HepG2 (cell line): ENCODE measurements around the gene EXOC1. TPM values are rescaled to one million over a fixed set of nuclear protein-coding genes. Genes with fewer than 3 reads are reported as not detected.

ENCODE experiments used
- ATAC-seq: fragments of 200-7000 bp; cut with Tn5 transposase; 3 replicates; pipeline ENCODE4 v1.9.1; 2020; ENCODE audit warnings: mild to moderate bottlenecking, moderate library complexity
- BruUV-seq: library from RNA; stranded (reverse); fragments of 400-500 nt; replicated peaks from 2 replicates; lab custom pipeline; 2021; lab: Mats Ljungman, UMichigan
- CTCF ChIA-PET: fragments of 300-600 bp; formaldehyde crosslinking; extraction: SDS; loops from one replicate; lab custom pipeline; 2021; ENCODE audit warnings: low total read pairs, inconsistent platforms, low intra/inter-chr PET ratio; lab: Yijun Ruan, JAX
- POLR2A ChIA-PET: fragments of 350-600 bp; sonication (Branson Sonifier 250); formaldehyde crosslinking; loops from one replicate; lab custom pipeline; 2020; ENCODE audit warnings: antibody characterized with exemption, inconsistent platforms; lab: Yijun Ruan, JAX
- DNase-seq: peaks from one replicate; pipeline ENCODE4 v3.0.0-alpha.2; 2015; ENCODE audit warnings: low spot score
- FAIRE-seq: peaks from 3 replicates; lab custom pipeline; 2011; peaks lifted over from hg19 to GRCh38; lab: Jason Lieb, UNC
- H2AFZ ChIP-seq: one replicate; pipeline ENCODE4 v1.6.1; 2011; ENCODE audit warnings: low read length, inconsistent platforms
- H3K27ac ChIP-seq: fragments of 300-600 bp; 3 replicates; pipeline ENCODE4 v1.8.0; 2011; ENCODE audit warnings: mixed run types, mild to moderate bottlenecking, mixed read lengths, low read length, inconsistent platforms; ENCODE audit not compliant: insufficient read depth; ENCODE audit errors: extremely low read length
- H3K27me3 ChIP-seq, 2 experiments: fragments of 200-600 bp in 1 of 2; 2 replicates in 1 of 2; 3 replicates in 1 of 2; pipeline versions ENCODE4 v1.6.0 to v1.8.0; 2011; ENCODE audit warnings: low read length in 2 of 2, mild to moderate bottlenecking in 2 of 2, moderate library complexity in 2 of 2, inconsistent platforms in 1 of 2; ENCODE audit not compliant: insufficient read depth in 2 of 2, control insufficient read depth in 1 of 2
- H3K36me3 ChIP-seq, 2 experiments: fragments of 200-600 bp in 1 of 2; replicated peaks in 1 of 2; 2 replicates in 1 of 2; 3 replicates in 1 of 2; pipeline versions ENCODE4 v1.5.1 to v1.8.0; 2011; ENCODE audit warnings: low read length in 2 of 2, inconsistent platforms in 1 of 2; ENCODE audit not compliant: insufficient read depth in 2 of 2, control insufficient read depth in 1 of 2
- H3K4me1 ChIP-seq: 2 replicates; pipeline ENCODE4 v1.5.1; 2012; ENCODE audit warnings: low read length, inconsistent platforms; ENCODE audit not compliant: insufficient read depth
- H3K4me2 ChIP-seq: 2 replicates; pipeline ENCODE4 v1.6.0; 2011; ENCODE audit warnings: low read depth, low read length, inconsistent platforms
- H3K4me3 ChIP-seq, 3 experiments: fragments of 200-600 bp in 1 of 3; sonication (generic), shearing (Covaris generic) in 1 of 3; replicated peaks in 1 of 3; 2 replicates each; pipeline ENCODE4 v1.5.1; 2011 to 2016; ENCODE audit warnings: low read length in 3 of 3, inconsistent platforms in 2 of 3, low read depth in 2 of 3, mild to moderate bottlenecking in 2 of 3, control low read depth in 1 of 3, mixed read lengths in 1 of 3; ENCODE audit not compliant: insufficient read depth in 1 of 3
- H3K79me2 ChIP-seq: one replicate; pipeline ENCODE4 v1.6.1; 2011; ENCODE audit warnings: low read length, inconsistent platforms; ENCODE audit not compliant: insufficient read depth
- H3K9ac ChIP-seq: 2 replicates; pipeline ENCODE4 v1.6.0; 2011; ENCODE audit warnings: mild to moderate bottlenecking, low read depth, low read length, inconsistent platforms; ENCODE audit not compliant: insufficient read depth
- H3K9me3 ChIP-seq: 2 replicates; pipeline ENCODE4 v1.5.1; 2012; ENCODE audit warnings: mild to moderate bottlenecking, low read length
- H4K20me1 ChIP-seq: 2 replicates; pipeline ENCODE4 v1.6.0; 2011; ENCODE audit warnings: inconsistent platforms, mild to moderate bottlenecking, low read length, moderate library complexity; ENCODE audit not compliant: insufficient read depth
- CCAR2 ChIP-seq: fragments of 200-400 bp; formaldehyde crosslinking; optimal IDR thresholded peaks from 2 replicates; pipeline ENCODE3; 2018; ENCODE audit warnings: low read depth, mild to moderate bottlenecking, low read length, moderate library complexity
- FIP1L1 ChIP-seq: fragments of 200-400 bp; formaldehyde crosslinking; IDR thresholded peaks from 2 replicates; pipeline ENCODE4 v1.6.1; 2018; ENCODE audit warnings: low read depth, mild to moderate bottlenecking, low read length, moderate library complexity, borderline replicate concordance; ENCODE audit not compliant: insufficient read depth
- KDM5A ChIP-seq: fragments of 200-600 bp; sonication (generic); IDR thresholded peaks from 2 replicates; pipeline ENCODE4 v1.7.0; 2018; ENCODE audit warnings: antibody characterized with exemption, mild to moderate bottlenecking, low read length, borderline replicate concordance
- MTA1 ChIP-seq: sonication (generic); formaldehyde crosslinking; IDR thresholded peaks from 2 replicates; pipeline ENCODE4 v1.4.0; 2020; ENCODE audit warnings: missing genetic modification reagents, mild to moderate bottlenecking, borderline replicate concordance
- NRL ChIP-seq: sonication (generic); formaldehyde crosslinking; IDR thresholded peaks from 2 replicates; pipeline ENCODE4 v1.5.0; 2020; ENCODE audit warnings: missing genetic modification reagents, mild to moderate bottlenecking, moderate library complexity, borderline replicate concordance
- RORA ChIP-seq: sonication (generic); formaldehyde crosslinking; IDR thresholded peaks from 2 replicates; pipeline ENCODE4 v1.5.0; 2020; ENCODE audit warnings: mild to moderate bottlenecking, missing genetic modification reagents, moderate library complexity
- SIX4 ChIP-seq: sonication (generic); formaldehyde crosslinking; IDR thresholded peaks from 2 replicates; pipeline ENCODE4 v1.4.0; 2020; ENCODE audit warnings: missing genetic modification reagents
- SRSF9 ChIP-seq: fragments of 200-400 bp; formaldehyde crosslinking; IDR thresholded peaks from 2 replicates; pipeline ENCODE4 v1.6.1; 2018; ENCODE audit warnings: borderline replicate concordance, mild to moderate bottlenecking, low read depth, low read length; ENCODE audit not compliant: insufficient read depth, poor library complexity, severe bottlenecking
- TP53 ChIP-seq: sonication (generic); formaldehyde crosslinking; conservative IDR thresholded peaks from 2 replicates; pipeline ENCODE4 v1.4.0; 2020; ENCODE audit warnings: missing genetic modification reagents
- ZFP90 ChIP-seq: sonication (generic); formaldehyde crosslinking; IDR thresholded peaks from 2 replicates; pipeline ENCODE4 v1.8.0; 2022; ENCODE audit warnings: missing genetic modification reagents, mild to moderate bottlenecking, inconsistent platforms, borderline replicate concordance
- ZNF224 ChIP-seq: sonication (generic); formaldehyde crosslinking; IDR thresholded peaks from 2 replicates; pipeline ENCODE4 v1.5.0; 2020; ENCODE audit warnings: mild to moderate bottlenecking, missing genetic modification reagents
- whole genome bisulfite sequencing: methylation state at CpG from one replicate; pipeline ENCODE4 v1.1.6; 2017; ENCODE audit warnings: low lambda C conversion rate; 5-methylcytosine and 5-hydroxymethylcytosine counted together
- in situ Hi-C: cut with HindIII; loops from 2 replicates; pipeline ENCODE4 v1.10.0; 2017; ENCODE audit warnings: low pct_unique_long_range_greater_than_20kb; ENCODE audit not compliant: extremely low pct_ligation_motif_present
- intact Hi-C: fragments of 100-400 bp; cut with micrococcal nuclease; formaldehyde crosslinking; loops from one replicate; pipeline ENCODE4 v1.10.0; 2022; ENCODE audit not compliant: unreplicated experiment
- polyA plus RNA-seq, 8 experiments: library from polyadenylated mRNA; depleted of rRNA in 3 of 8; stranded (reverse) in 7 of 8; unstranded in 1 of 8; fragments of >200 nt; fragmentation: Illumina TruSeq in 4 of 8; extraction: Trizol in 4 of 8; gene quantifications; 2 replicates each; pipeline versions ENCODE4 v1.2.1 to v1.2.3, GENCODE V29; 2011 to 2016; ENCODE audit warnings: low read depth in 4 of 8, missing spikeins in 1 of 8, mixed read lengths in 1 of 8; ENCODE audit not compliant: insufficient read depth in 1 of 8
- total RNA-seq, 5 experiments: library from RNA; depleted of rRNA; stranded (reverse); fragments of >200 nt; fragmentation: Illumina TruSeq; extraction: Trizol; gene quantifications; 2 replicates each; pipeline ENCODE4 v1.2.3, GENCODE V29; 2016; ENCODE audit warnings: low read depth in 1 of 5
- TF ChIP-seq, protein P1 (sequence below): sonication (generic); formaldehyde crosslinking; IDR thresholded peaks from 2 replicates; pipeline ENCODE4 v1.5.0; 2020; ENCODE audit warnings: missing genetic modification reagents
- TF ChIP-seq, protein P2 (sequence below): sonication (generic); formaldehyde crosslinking; conservative IDR thresholded peaks from 2 replicates; pipeline ENCODE4 v1.4.0; 2020; ENCODE audit warnings: missing genetic modification reagents
- TF ChIP-seq, protein P3 (sequence below): sonication (generic); formaldehyde crosslinking; IDR thresholded peaks from 2 replicates; pipeline ENCODE4 v1.4.0; 2020; ENCODE audit warnings: mild to moderate bottlenecking, missing genetic modification reagents

EXOC1 gene
- total and polyA plus RNA-seq, 2 of the 13 experiments (the other 11 are each of a cell fraction or from before 2014, with no cell fraction given) = 9.1 to 18.4 TPM

GRCh38 chr4:55859711-55860110, 6.3 kb downstream of the EXOC1 start:
- 96% methylated on average over 2 of the region's 2 CpGs for WGBS
- TF ChIP-seq MTA1 (CRISPR knock-in tag) = no peak
- TF ChIP-seq SIX4 (CRISPR knock-in tag) = no peak
- no peak for TF ChIP-seq ZNF224 (CRISPR knock-in tag)
- TF ChIP-seq, protein P1, sequence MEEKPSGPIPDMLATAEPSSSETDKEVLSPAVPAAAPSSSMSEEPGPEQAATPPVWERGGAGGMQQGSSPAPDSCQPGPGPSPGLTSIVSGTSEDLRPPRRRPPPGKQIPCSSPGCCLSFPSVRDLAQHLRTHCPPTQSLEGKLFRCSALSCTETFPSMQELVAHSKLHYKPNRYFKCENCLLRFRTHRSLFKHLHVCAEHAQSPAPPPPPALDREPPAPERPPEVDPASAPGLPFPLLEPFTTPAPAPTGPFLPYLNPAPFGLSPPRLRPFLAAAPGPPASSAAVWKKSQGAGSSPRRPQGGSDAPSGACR (CRISPR knock-in tag) = no peak
- TF ChIP-seq RORA (CRISPR knock-in tag) = no peak
- no peak for TF ChIP-seq CCAR2
- no peak for TF ChIP-seq SRSF9
- no peak for TF ChIP-seq TP53
- TF ChIP-seq, protein P2, sequence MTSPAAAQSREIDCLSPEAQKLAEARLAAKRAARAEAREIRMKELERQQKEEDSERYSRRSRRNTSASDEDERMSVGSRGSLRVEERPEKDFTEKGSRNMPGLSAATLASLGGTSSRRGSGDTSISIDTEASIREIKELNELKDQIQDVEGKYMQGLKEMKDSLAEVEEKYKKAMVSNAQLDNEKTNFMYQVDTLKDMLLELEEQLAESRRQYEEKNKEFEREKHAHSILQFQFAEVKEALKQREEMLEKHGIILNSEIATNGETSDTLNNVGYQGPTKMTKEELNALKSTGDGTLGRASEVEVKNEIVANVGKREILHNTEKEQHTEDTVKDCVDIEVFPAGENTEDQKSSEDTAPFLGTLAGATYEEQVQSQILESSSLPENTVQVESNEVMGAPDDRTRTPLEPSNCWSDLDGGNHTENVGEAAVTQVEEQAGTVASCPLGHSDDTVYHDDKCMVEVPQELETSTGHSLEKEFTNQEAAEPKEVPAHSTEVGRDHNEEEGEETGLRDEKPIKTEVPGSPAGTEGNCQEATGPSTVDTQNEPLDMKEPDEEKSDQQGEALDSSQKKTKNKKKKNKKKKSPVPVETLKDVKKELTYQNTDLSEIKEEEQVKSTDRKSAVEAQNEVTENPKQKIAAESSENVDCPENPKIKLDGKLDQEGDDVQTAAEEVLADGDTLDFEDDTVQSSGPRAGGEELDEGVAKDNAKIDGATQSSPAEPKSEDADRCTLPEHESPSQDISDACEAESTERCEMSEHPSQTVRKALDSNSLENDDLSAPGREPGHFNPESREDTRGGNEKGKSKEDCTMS (CRISPR knock-in tag) = no peak
- no peak for TF ChIP-seq NRL (CRISPR knock-in tag)
- TF ChIP-seq FIP1L1 = no peak
- TF ChIP-seq, protein P3, sequence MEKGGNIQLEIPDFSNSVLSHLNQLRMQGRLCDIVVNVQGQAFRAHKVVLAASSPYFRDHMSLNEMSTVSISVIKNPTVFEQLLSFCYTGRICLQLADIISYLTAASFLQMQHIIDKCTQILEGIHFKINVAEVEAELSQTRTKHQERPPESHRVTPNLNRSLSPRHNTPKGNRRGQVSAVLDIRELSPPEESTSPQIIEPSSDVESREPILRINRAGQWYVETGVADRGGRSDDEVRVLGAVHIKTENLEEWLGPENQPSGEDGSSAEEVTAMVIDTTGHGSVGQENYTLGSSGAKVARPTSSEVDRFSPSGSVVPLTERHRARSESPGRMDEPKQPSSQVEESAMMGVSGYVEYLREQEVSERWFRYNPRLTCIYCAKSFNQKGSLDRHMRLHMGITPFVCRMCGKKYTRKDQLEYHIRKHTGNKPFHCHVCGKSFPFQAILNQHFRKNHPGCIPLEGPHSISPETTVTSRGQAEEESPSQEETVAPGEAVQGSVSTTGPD (CRISPR knock-in tag) = no peak
- no peak for TF ChIP-seq KDM5A
- no peak for TF ChIP-seq ZFP90 (CRISPR knock-in tag)

More at GRCh38 chr4:55859711-55860110, 6.3 kb downstream of the EXOC1 start:
- H3K4me2 ChIP-seq = no peak overlapping the region
- H2AFZ ChIP-seq = no peak overlapping the region
- ChIA-PET CTCF (no interaction called here), POLR2A (no interaction called here)
- in situ Hi-C loops = loop anchor here (25.0 kb wide), 1 partner anchor 472 kb away; the partner anchor contains the start of gene TMEM165
- intact Hi-C loops = loop anchor here (10.0 kb wide), 1 partner anchor 675 kb away; no protein-coding TSS in a partner anchor
- ATAC-seq = no peak
- H3K9me3 ChIP-seq = no peaks in the 10 kb centered on the region
- H3K4me3 ChIP-seq = no peak overlapping the region
- H3K36me3 ChIP-seq = peaks cover 2 to 9% of the 10 kb centered on the region in 2 experiments; a peak in 2 of 5 replicates
- H3K27ac ChIP-seq = no peak overlapping the region
- peaks cover 15% of the 10 kb centered on the region for H3K4me1 ChIP-seq
- peaks cover 2% of the 10 kb centered on the region for H3K79me2 ChIP-seq
- no TSS peak for BruUV-seq
- H3K27me3 ChIP-seq = no peaks in the 10 kb centered on the region
- no peaks in the 10 kb centered on the region for H4K20me1 ChIP-seq
- FAIRE-seq = no peak
- no peak for DNase-seq
- no peak overlapping the region for H3K9ac ChIP-seq
